Lower leg skin (tissue), 4 donors: Measurements from ENCODE around the gene FKBP5. TPM values are rescaled to one million over a fixed set of nuclear protein-coding genes. Genes with fewer than 3 reads are reported as not detected.

Experiments
- DNase-seq, 2 donors: peaks; one replicate each; pipeline ENCODE4 v3.0.0-alpha.2; 2019; ENCODE audit warnings: low spot score in 2 of 2
- H3K4me3 ChIP-seq: fragments of 200-600 bp; sonication (generic); 2 replicates; pipeline ENCODE4 v1.5.1; 2017; ENCODE audit warnings: mild to moderate bottlenecking, low read depth; ENCODE audit not compliant: poor library complexity, severe bottlenecking
- CTCF ChIP-seq, 3 donors: fragments of 450-650 bp; IDR thresholded peaks; one replicate each; pipeline ENCODE4 v1.5.1; 2016; ENCODE audit warnings: antibody characterized with exemption in 3 of 3, mild to moderate bottlenecking in 3 of 3, moderate library complexity in 2 of 3
- POLR2A ChIP-seq, 2 donors: fragments of 450-650 bp; IDR thresholded peaks; one replicate each; pipeline ENCODE4 v1.6.1; 2016 to 2017; ENCODE audit warnings: antibody characterized with exemption in 2 of 2, mild to moderate bottlenecking in 1 of 2, moderate library complexity in 1 of 2
- WGBS, 2 donors: methylation state at CpG; one replicate each; pipeline ENCODE4 v1.1.5; 2018; 5-methylcytosine and 5-hydroxymethylcytosine counted together
- intact Hi-C: fragments of 100-400 bp; cut with DNase I; formaldehyde crosslinking; loops from one replicate; pipeline ENCODE4 v1.15.0; 2023; ENCODE audit warnings: low total_unique reads
- total RNA-seq, 4 donors: library from RNA; depleted of rRNA; stranded (reverse); fragments of >200 nt; gene quantifications; one replicate each; pipeline ENCODE4 v1.1.0, GENCODE V29; 2016

FKBP5 gene
- total RNA-seq, 4 donors from 2014 or later: 166 to 278 (median 238) TPM

DNA sequence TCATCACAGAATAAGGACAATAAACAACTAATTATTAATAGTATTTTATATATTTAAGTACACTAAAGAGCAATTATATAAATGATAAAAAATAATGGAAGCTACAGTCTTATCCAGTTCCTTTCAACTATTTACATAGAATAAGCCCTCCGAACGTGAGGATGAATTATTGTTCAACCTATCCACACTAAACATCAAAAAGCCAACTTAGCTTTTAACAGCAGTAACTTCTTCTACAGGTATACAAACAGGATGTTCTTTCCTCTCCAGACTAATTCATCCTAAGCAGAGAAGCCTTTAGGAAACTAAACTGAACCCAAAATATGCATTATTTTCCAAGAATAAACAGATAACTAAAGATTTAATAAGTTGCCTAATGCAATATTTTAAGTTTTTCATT lies 2.3 kb downstream of the FKBP5 start:
- H3K4me3 ChIP-seq: peak overlapping the region; percentile 6
- 49 to 51% methylated on average over 2 of the region's 2 CpGs for WGBS, 2 donors
- no peak for DNase-seq
- TF ChIP-seq POLR2A (IDR thresholded peaks at IDR 0.05): no peak
- TF ChIP-seq CTCF (IDR thresholded peaks at IDR 0.05): no peak
- intact Hi-C loops: no loop called here

- intact Hi-C loops: no loop called here
- no peak for TF ChIP-seq POLR2A (IDR thresholded peaks at IDR 0.05)
- no peak for TF ChIP-seq CTCF (IDR thresholded peaks at IDR 0.05)
- H3K4me3 ChIP-seq: no peak overlapping the region
- no peak for DNase-seq
Measured at GRCh38 chr6:35683267-35683666, 5.4 kb downstream of the FKBP5 start.

DNA sequence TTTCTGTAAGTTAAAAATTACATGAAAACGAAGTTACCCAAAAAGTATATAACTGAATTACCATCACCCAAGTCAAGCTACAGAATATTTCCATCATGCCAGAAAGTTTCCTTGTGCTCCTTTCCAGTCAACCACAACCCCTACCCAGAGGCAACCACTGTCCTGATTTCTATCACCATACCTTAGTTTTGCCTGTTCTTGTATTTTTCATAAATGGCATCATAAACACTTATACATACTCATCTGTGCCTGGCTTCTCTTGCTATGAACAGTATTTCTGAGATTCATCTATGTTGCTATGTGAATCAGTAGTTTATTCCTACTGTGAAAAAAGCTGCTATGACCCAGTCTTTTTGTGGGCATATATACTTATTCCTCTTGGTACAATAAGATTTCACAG lies 7.4 kb downstream of the FKBP5 start:
- intact Hi-C loops: no loop called here
- 55 to 69% methylated on average over 1 of the region's 1 CpG for WGBS, 2 donors

DNA sequence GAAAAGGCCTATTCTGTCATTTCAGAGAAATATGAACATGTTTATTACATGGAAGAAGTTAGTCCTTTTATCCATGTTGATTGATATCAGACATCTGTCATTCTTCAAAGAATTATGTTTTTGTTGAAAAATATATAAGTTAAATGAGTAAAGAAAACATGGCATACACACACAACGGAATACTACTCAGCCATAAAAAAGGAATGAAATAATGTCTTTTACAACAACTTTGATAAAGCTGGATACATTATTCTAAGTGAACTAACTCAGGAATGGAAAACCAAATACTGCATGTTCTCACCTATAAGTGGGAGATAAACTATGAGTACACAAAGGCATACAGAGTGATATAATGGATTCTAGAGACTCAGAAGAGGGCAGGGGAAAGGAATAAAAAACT lies 9.3 kb downstream of the FKBP5 start:
- no peak for DNase-seq
- WGBS, 2 donors: 96 to 100% methylated on average over 1 of the region's 1 CpG
- intact Hi-C loops: no loop called here
- no peak overlapping the region for H3K4me3 ChIP-seq
- no peak for TF ChIP-seq CTCF (IDR thresholded peaks at IDR 0.05)

More for the DNA sequence above, 7.4 kb downstream of the FKBP5 start:
- no peak for DNase-seq
- TF ChIP-seq POLR2A (IDR thresholded peaks at IDR 0.05) (no peak), CTCF (IDR thresholded peaks at IDR 0.05) (no peak)
- H3K4me3 ChIP-seq: no peak overlapping the region

DNA sequence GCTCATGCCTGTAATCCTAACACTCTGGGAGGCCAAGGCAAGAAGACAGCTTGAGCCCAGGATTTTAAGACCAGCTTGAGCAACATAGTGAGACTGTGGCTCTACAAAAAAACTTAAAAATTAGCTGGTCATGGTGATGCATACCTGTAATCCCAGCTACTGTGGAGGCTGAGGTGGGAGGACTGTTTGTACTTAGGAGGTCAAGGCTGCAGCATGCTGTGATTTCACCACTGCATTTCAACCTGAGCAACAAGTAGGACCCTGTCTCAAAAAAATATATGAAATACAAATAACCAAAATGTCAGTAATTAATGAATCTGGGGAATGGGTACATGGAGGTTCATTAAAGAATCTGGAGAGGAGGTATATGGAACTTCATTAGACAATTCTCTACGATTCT lies 9.9 kb downstream of the FKBP5 start:
- intact Hi-C loops: no loop called here
- TF ChIP-seq POLR2A (IDR thresholded peaks at IDR 0.05) (no peak), CTCF (IDR thresholded peaks at IDR 0.05) (no peak)
- 93 to 96% methylated on average over 1 of the region's 1 CpG for WGBS, 2 donors
- no peak for DNase-seq
- H3K4me3 ChIP-seq: no peak overlapping the region

GRCh38 chr6:35678021-35678654 lies 10.6 kb downstream of the FKBP5 start:
- TF ChIP-seq CTCF (IDR thresholded peaks at IDR 0.05) (no peak), POLR2A (IDR thresholded peaks at IDR 0.05) (no peak)
- no peak for DNase-seq
- no peak overlapping the region for H3K4me3 ChIP-seq
- WGBS, 2 donors: 63 to 67% methylated on average over 4 of the region's 4 CpGs
- intact Hi-C loops: no loop called here
